ENCODE data around the gene DEFB126.

DEFB126 gene

DNA sequence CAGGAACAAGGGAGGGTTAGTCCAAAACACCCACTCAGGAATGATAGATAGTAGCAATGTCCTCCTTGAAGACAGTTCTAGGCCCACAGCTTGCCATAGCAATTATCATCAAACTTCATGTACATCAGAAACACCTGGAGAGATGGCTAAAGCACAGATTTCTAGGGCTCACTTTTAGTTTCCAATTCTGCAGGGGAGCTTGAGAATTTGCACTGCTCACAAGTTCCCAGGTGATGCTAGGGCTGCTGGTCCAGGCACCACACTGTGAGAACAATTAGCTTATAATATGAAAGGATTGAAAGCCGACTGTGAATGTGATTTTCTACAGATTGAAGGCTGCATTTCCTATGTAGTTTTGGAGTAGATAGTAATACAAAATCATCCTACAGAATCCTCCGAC lies 3.5 kb downstream of the DEFB126 start:
- Histone ChIP-seq H3K9ac (ENCODE audit: low read length) (no peak overlapping the region), H3K4me2 (ENCODE audit: low read length) (no peak overlapping the region), H3K4me3 (ENCODE audit: low read depth, low read length, poor library complexity, severe bottlenecking) (no peak overlapping the region), H3K79me2 (ENCODE audit: insufficient read depth, low read length) (no peaks in the 10 kb centered on the region), H2AFZ (ENCODE audit: low read length) (no peak overlapping the region), H3K36me3 (ENCODE audit: insufficient read depth, low read length) (no peaks in the 10 kb centered on the region), H3K4me1 (ENCODE audit: insufficient read depth, low read length, severe bottlenecking) (no peaks in the 10 kb centered on the region), H3K9me2 (ENCODE audit: low read depth, low read length) (no peaks in the 10 kb centered on the region), H3K27me3 (ENCODE audit: insufficient read depth, low read length) (0 out of 2 replicates have a peak, but pooled peaks cover 4% of the 10 kb centered on the region), H3K27ac (ENCODE audit: low read depth, low read length, poor library complexity, severe bottlenecking) (no peak overlapping the region), H4K20me1 (ENCODE audit: insufficient read depth, low read length) (no peaks in the 10 kb centered on the region), H3K9me3 (ENCODE audit: low read length) (no peaks in the 10 kb centered on the region), H3F3A (ENCODE audit: insufficient read depth, low read length) (no peaks in the 10 kb centered on the region)
- TF ChIP-seq, protein P1, sequence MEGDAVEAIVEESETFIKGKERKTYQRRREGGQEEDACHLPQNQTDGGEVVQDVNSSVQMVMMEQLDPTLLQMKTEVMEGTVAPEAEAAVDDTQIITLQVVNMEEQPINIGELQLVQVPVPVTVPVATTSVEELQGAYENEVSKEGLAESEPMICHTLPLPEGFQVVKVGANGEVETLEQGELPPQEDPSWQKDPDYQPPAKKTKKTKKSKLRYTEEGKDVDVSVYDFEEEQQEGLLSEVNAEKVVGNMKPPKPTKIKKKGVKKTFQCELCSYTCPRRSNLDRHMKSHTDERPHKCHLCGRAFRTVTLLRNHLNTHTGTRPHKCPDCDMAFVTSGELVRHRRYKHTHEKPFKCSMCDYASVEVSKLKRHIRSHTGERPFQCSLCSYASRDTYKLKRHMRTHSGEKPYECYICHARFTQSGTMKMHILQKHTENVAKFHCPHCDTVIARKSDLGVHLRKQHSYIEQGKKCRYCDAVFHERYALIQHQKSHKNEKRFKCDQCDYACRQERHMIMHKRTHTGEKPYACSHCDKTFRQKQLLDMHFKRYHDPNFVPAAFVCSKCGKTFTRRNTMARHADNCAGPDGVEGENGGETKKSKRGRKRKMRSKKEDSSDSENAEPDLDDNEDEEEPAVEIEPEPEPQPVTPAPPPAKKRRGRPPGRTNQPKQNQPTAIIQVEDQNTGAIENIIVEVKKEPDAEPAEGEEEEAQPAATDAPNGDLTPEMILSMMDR (IDR thresholded peaks at IDR 0.05; ENCODE audit: low read length), result no peak
- TF ChIP-seq EZH2 (IDR thresholded peaks at IDR 0.05; ENCODE audit: borderline replicate concordance, low read length), result no peak

GRCh38 chr20:152131-152530 lies 9.7 kb downstream of the DEFB126 start:
- H3K27ac ChIP-seq (ENCODE audit: low read depth, low read length, poor library complexity, severe bottlenecking), result no peak overlapping the region
- H3K79me2 ChIP-seq (ENCODE audit: insufficient read depth, low read length), result no peaks in the 10 kb centered on the region
- no peaks in the 10 kb centered on the region for H3K9me3 ChIP-seq (ENCODE audit: low read length)
- no peak overlapping the region for H3K9ac ChIP-seq (ENCODE audit: low read length)
- no peaks in the 10 kb centered on the region for H3F3A ChIP-seq (ENCODE audit: insufficient read depth, low read length)
- no peaks in the 10 kb centered on the region for H3K4me1 ChIP-seq (ENCODE audit: insufficient read depth, low read length, severe bottlenecking)
- no peak overlapping the region for H3K4me3 ChIP-seq (ENCODE audit: low read depth, low read length, poor library complexity, severe bottlenecking)
- H3K27me3 ChIP-seq (ENCODE audit: insufficient read depth, low read length), result 0 out of 2 replicates have a peak, but pooled peaks cover 4% of the 10 kb centered on the region
- no peaks in the 10 kb centered on the region for H3K36me3 ChIP-seq (ENCODE audit: insufficient read depth, low read length)
- TF ChIP-seq, protein P1 (IDR thresholded peaks at IDR 0.05; ENCODE audit: low read length), result no peak
- TF ChIP-seq EZH2 (IDR thresholded peaks at IDR 0.05; ENCODE audit: borderline replicate concordance, low read length), result no peak
- H4K20me1 ChIP-seq (ENCODE audit: insufficient read depth, low read length), result no peaks in the 10 kb centered on the region
- H3K9me2 ChIP-seq (ENCODE audit: low read depth, low read length), result no peaks in the 10 kb centered on the region
- H3K4me2 ChIP-seq (ENCODE audit: low read length), result no peak overlapping the region
- no peak overlapping the region for H2AFZ ChIP-seq (ENCODE audit: low read length)

GRCh38 chr20:157154-157553 lies 14.8 kb downstream of the DEFB126 start, which contains the start of gene DEFB127:
Gene DEFB127, plus strand, starts transcription at chr20:157454. Its CDS starts 91 bp downstream, at chr20:157545.
- Histone ChIP-seq H3K9me3 (ENCODE audit: low read length) (no peaks in the 10 kb centered on the region), H3K27me3 (ENCODE audit: insufficient read depth, low read length) (no peaks in the 10 kb centered on the region), H3K79me2 (ENCODE audit: insufficient read depth, low read length) (no peaks in the 10 kb centered on the region), H3K9ac (ENCODE audit: low read length) (no peak within 1 kb of the TSS), H3K4me3 (ENCODE audit: low read depth, low read length, poor library complexity, severe bottlenecking) (no peak within 1 kb of the TSS), H2AFZ (ENCODE audit: low read length) (no peak within 1 kb of the TSS), H3K4me1 (ENCODE audit: insufficient read depth, low read length, severe bottlenecking) (no peaks in the 10 kb centered on the region), H3K9me2 (ENCODE audit: low read depth, low read length) (no peaks in the 10 kb centered on the region), H3F3A (ENCODE audit: insufficient read depth, low read length) (no peaks in the 10 kb centered on the region), H3K27ac (ENCODE audit: low read depth, low read length, poor library complexity, severe bottlenecking) (no peak within 1 kb of the TSS), H3K4me2 (ENCODE audit: low read length) (no peak within 1 kb of the TSS), H4K20me1 (ENCODE audit: insufficient read depth, low read length) (no peaks in the 10 kb centered on the region), H3K36me3 (ENCODE audit: insufficient read depth, low read length) (no peaks in the 10 kb centered on the region)
- TF ChIP-seq, protein P1 (IDR thresholded peaks at IDR 0.05; ENCODE audit: low read length), result no peak
- TF ChIP-seq EZH2 (IDR thresholded peaks at IDR 0.05; ENCODE audit: borderline replicate concordance, low read length), result no peak

Data from OCI-LY1 (cell line).